DOHH2 (cell line): ENCODE data around the gene MAPKAPK2.

ENCODE experiments used
- CTCF ChIP-seq: fragments of 200-600 bp; sonication (generic); IDR thresholded peaks from one replicate; pipeline ENCODE4 v1.5.1; 2014; ENCODE audit warnings: antibody characterized with exemption, mild to moderate bottlenecking, low read depth, low read length; ENCODE audit not compliant: poor library complexity, severe bottlenecking
- EZH2phosphoT487 ChIP-seq: fragments of 200-600 bp; sonication (generic); IDR thresholded peaks from 2 replicates; pipeline ENCODE4 v1.6.1; 2017; ENCODE audit warnings: borderline replicate concordance, mild to moderate bottlenecking, antibody characterized with exemption, low read length, moderate library complexity, mixed read lengths

GRCh38 chr1:206774093-206774492, 89.4 kb downstream of the MAPKAPK2 start:
- TF ChIP-seq CTCF = no peak
- TF ChIP-seq EZH2phosphoT487 = no peak
